Omental fat pad (tissue), 4 donors: ENCODE results near the gene AMOTL2. TPM values are rescaled to one million over a fixed set of nuclear protein-coding genes. Genes with fewer than 3 reads are reported as not detected.

Source experiments
- ATAC-seq: fragments of 150-250 bp; one replicate; pipeline ENCODE4 v1.9.1; 2016; ENCODE audit warnings: mild to moderate bottlenecking, moderate library complexity; ENCODE audit not compliant: low FRiP score
- DNase-seq: peaks from one replicate; pipeline ENCODE4 v3.0.0-alpha.2; 2019; ENCODE audit warnings: low spot score
- small RNA-seq: library from RNA; depleted of rRNA; stranded (forward); fragments of <200 nt; gene quantifications from one replicate; pipeline ENCODE3, GENCODE V24; 2016
- total RNA-seq, 4 donors: library from RNA; depleted of rRNA; stranded (reverse); fragments of >200 nt; gene quantifications; one replicate each; pipeline ENCODE4 v1.1.0, GENCODE V29; 2016
- TF ChIP-seq, protein P1 (sequence below), 3 donors: fragments of 450-650 bp; IDR thresholded peaks; one replicate each; pipeline ENCODE4 v1.5.1; 2016 to 2017; ENCODE audit warnings: antibody characterized with exemption in 3 of 3, mild to moderate bottlenecking in 3 of 3, moderate library complexity in 2 of 3

AMOTL2 gene
- total RNA-seq, 4 donors from 2014 or later, result 99.0 to 201 (median 158) TPM

GRCh38 chr3:134306320-134306719 lies 67.9 kb downstream of the AMOTL2 start:
- TF ChIP-seq, protein P1, sequence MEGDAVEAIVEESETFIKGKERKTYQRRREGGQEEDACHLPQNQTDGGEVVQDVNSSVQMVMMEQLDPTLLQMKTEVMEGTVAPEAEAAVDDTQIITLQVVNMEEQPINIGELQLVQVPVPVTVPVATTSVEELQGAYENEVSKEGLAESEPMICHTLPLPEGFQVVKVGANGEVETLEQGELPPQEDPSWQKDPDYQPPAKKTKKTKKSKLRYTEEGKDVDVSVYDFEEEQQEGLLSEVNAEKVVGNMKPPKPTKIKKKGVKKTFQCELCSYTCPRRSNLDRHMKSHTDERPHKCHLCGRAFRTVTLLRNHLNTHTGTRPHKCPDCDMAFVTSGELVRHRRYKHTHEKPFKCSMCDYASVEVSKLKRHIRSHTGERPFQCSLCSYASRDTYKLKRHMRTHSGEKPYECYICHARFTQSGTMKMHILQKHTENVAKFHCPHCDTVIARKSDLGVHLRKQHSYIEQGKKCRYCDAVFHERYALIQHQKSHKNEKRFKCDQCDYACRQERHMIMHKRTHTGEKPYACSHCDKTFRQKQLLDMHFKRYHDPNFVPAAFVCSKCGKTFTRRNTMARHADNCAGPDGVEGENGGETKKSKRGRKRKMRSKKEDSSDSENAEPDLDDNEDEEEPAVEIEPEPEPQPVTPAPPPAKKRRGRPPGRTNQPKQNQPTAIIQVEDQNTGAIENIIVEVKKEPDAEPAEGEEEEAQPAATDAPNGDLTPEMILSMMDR (IDR thresholded peaks at IDR 0.05), result no peak
- DNase-seq (no peak), ATAC-seq (no peak)

Small RNAs within 50 kb of the gene (small RNA-seq; reads per million reads assigned to genes)
- not detected for gene HMGN1P9
- not detected for gene MIR6827

Other genes with a start within 250 kb of the AMOTL2 start
- gene RYK, start 123.6 kb downstream of the AMOTL2 start, total RNA-seq, result 100 to 1,000 TPM in 1 of 4 donors, 10 to 100 TPM in 3; 69.3 to 100 (median 84.7) TPM
- 10 to 100 TPM; 41.6 to 58.6 (median 52.3) TPM for gene ANAPC13, start 111.5 kb upstream of the AMOTL2 start, total RNA-seq
- gene CEP63, start 111.6 kb upstream of the AMOTL2 start, total RNA-seq, result 10 to 100 TPM; 15.3 to 30.9 (median 21.1) TPM